H1 (cell line): ENCODE results near the gene OR51M1. TPM values are rescaled to one million over a fixed set of nuclear protein-coding genes. Genes with fewer than 3 reads are reported as not detected.

Source experiments
- CTCF ChIA-PET: fragments of 300-600 bp; sonication (Branson Sonifier 250); formaldehyde crosslinking; loops from one replicate; lab custom pipeline; 2021; ENCODE audit not compliant: partially characterized antibody; lab: Charles Lee
- POLR2A ChIA-PET: fragments of 300-600 bp; sonication (Branson Sonifier 250); formaldehyde crosslinking; loops from one replicate; lab custom pipeline; 2021; ENCODE audit warnings: inconsistent platforms; ENCODE audit not compliant: partially characterized antibody; lab: Charles Lee
- DNase-seq, 2 experiments: peaks; one replicate each; pipeline versions ENCODE4 v3.0.0 to v3.0.0-alpha.2; 2010 to 2022; ENCODE audit warnings: low spot score in 2 of 2, low read depth in 1 of 2, mixed read lengths in 1 of 2
- FAIRE-seq: peaks from 2 replicates; lab custom pipeline; 2011; peaks lifted over from hg19 to GRCh38; lab: Jason Lieb, UNC
- H2AFZ ChIP-seq: 2 replicates; pipeline ENCODE4 v1.8.1; 2012; ENCODE audit warnings: low read length, inconsistent platforms
- H2AK5ac ChIP-seq: 2 replicates; pipeline ENCODE4 v1.6.1; 2013; ENCODE audit warnings: low read depth, low read length
- H2BK120ac ChIP-seq: replicated peaks from 2 replicates; pipeline ENCODE3; 2013; ENCODE audit warnings: low read depth, low read length, inconsistent platforms
- H2BK12ac ChIP-seq: 2 replicates; pipeline ENCODE4 v1.6.1; 2013; ENCODE audit warnings: low read depth, low read length
- H2BK15ac ChIP-seq: 2 replicates; pipeline ENCODE4 v1.6.1; 2013; ENCODE audit warnings: low read length
- H2BK20ac ChIP-seq: 2 replicates; pipeline ENCODE4 v1.6.1; 2013; ENCODE audit warnings: low read length
- H2BK5ac ChIP-seq: 2 replicates; pipeline ENCODE4 v1.6.1; 2013; ENCODE audit warnings: low read depth, low read length
- H3K14ac ChIP-seq: 2 replicates; pipeline ENCODE4 v1.6.1; 2013; ENCODE audit warnings: inconsistent platforms; ENCODE audit not compliant: insufficient read length
- H3K18ac ChIP-seq: 2 replicates; pipeline ENCODE4 v1.6.1; 2013; ENCODE audit warnings: low read length; ENCODE audit errors: extremely low read depth
- H3K23ac ChIP-seq: 2 replicates; pipeline ENCODE4 v1.6.1; 2013; ENCODE audit warnings: inconsistent platforms; ENCODE audit not compliant: insufficient read length
- H3K23me2 ChIP-seq: 2 replicates; pipeline ENCODE4 v1.6.1; 2013; ENCODE audit warnings: low read depth, low read length
- H3K27ac ChIP-seq: 2 replicates; pipeline ENCODE4 v1.6.1; 2011; ENCODE audit warnings: low read depth, low read length, inconsistent platforms
- H3K27me3 ChIP-seq, 4 experiments: replicated peaks in 1 of 4; 1 replicate in 1 of 4; 2 replicates in 3 of 4; pipeline versions ENCODE4 v1.6.1 to v1.8.1; 2011 to 2013; ENCODE audit warnings: low read length in 3 of 4, mild to moderate bottlenecking in 3 of 4, inconsistent platforms in 2 of 4, mixed read lengths in 2 of 4, moderate library complexity in 1 of 4; ENCODE audit not compliant: control insufficient read depth in 3 of 4, insufficient read depth in 3 of 4; ENCODE audit errors: extremely low read depth in 1 of 4
- H3K36me3 ChIP-seq, 4 experiments: 2 replicates each; pipeline versions ENCODE4 v1.6.1 to v1.8.1; 2011 to 2013; ENCODE audit warnings: mild to moderate bottlenecking in 4 of 4, low read length in 3 of 4, moderate library complexity in 2 of 4, control low read depth in 1 of 4, inconsistent platforms in 1 of 4; ENCODE audit not compliant: insufficient read depth in 4 of 4, control insufficient read depth in 2 of 4
- H3K4ac ChIP-seq: replicated peaks from 2 replicates; pipeline ENCODE3; 2013; ENCODE audit warnings: low read length, low read depth, mixed read lengths, inconsistent platforms; ENCODE audit not compliant: insufficient read length
- H3K4me1 ChIP-seq, 4 experiments: replicated peaks in 1 of 4; 1 replicate in 1 of 4; 2 replicates in 3 of 4; pipeline versions ENCODE4 v1.6.1 to v1.8.1; 2011 to 2013; ENCODE audit warnings: low read length in 3 of 4, inconsistent platforms in 2 of 4, mixed read lengths in 1 of 4; ENCODE audit not compliant: insufficient read depth in 4 of 4, control insufficient read depth in 3 of 4
- H3K4me2 ChIP-seq, 2 experiments: 2 replicates each; pipeline versions ENCODE4 v1.6.1 to v1.8.1; 2011 to 2013; ENCODE audit warnings: low read depth in 2 of 2, low read length in 2 of 2, control low read depth in 1 of 2, inconsistent platforms in 1 of 2, mild to moderate bottlenecking in 1 of 2; ENCODE audit not compliant: insufficient read depth in 1 of 2
- H3K4me3 ChIP-seq, 4 experiments: fragments of 200-600, 300-600 bp in 1 of 4; sonication (generic), shearing (Covaris generic), sonication (Bioruptor Twin) in 1 of 4; 2 replicates each; pipeline versions ENCODE4 v1.5.1 to v1.8.1; 2011 to 2016; ENCODE audit warnings: low read length in 4 of 4, low read depth in 3 of 4, control low read depth in 2 of 4, inconsistent platforms in 2 of 4, mild to moderate bottlenecking in 2 of 4, mixed read lengths in 1 of 4, moderate library complexity in 1 of 4; ENCODE audit not compliant: insufficient read depth in 2 of 4; ENCODE audit errors: extremely low read depth in 1 of 4
- H3K56ac ChIP-seq: replicated peaks from 2 replicates; pipeline ENCODE3; 2013; ENCODE audit warnings: low read depth, mild to moderate bottlenecking, mixed read lengths, low read length, inconsistent platforms; ENCODE audit not compliant: insufficient read length
- H3K79me1 ChIP-seq: 2 replicates; pipeline ENCODE4 v1.6.1; 2013; ENCODE audit warnings: low read depth, low read length, control low read depth
- H3K79me2 ChIP-seq, 2 experiments: 2 replicates each; pipeline versions ENCODE4 v1.6.1 to v1.8.1; 2012 to 2013; ENCODE audit warnings: low read length in 2 of 2, mild to moderate bottlenecking in 2 of 2, inconsistent platforms in 1 of 2; ENCODE audit not compliant: insufficient read depth in 2 of 2, control insufficient read depth in 1 of 2
- H3K9ac ChIP-seq, 4 experiments: replicated peaks in 1 of 4; 1 replicate in 1 of 4; 2 replicates in 3 of 4; pipeline versions ENCODE4 v1.6.1 to v1.8.1; 2011 to 2013; ENCODE audit warnings: low read depth in 3 of 4, low read length in 3 of 4, control low read depth in 2 of 4, mild to moderate bottlenecking in 2 of 4, moderate library complexity in 2 of 4, inconsistent platforms in 1 of 4; ENCODE audit errors: extremely low read depth in 1 of 4
- H3K9me3 ChIP-seq, 2 experiments: 2 replicates each; pipeline versions ENCODE4 v1.6.1 to v1.8.1; 2012 to 2013; ENCODE audit warnings: mild to moderate bottlenecking in 2 of 2, moderate library complexity in 2 of 2, control low read depth in 1 of 2, inconsistent platforms in 1 of 2, low read depth in 1 of 2, low read length in 1 of 2, mixed read lengths in 1 of 2; ENCODE audit not compliant: insufficient read depth in 2 of 2
- H4K20me1 ChIP-seq, 2 experiments: replicated peaks in 1 of 2; 2 replicates each; pipeline versions ENCODE3 to v1.8.1; 2011 to 2013; ENCODE audit warnings: inconsistent platforms in 2 of 2, low read length in 2 of 2, mild to moderate bottlenecking in 1 of 2; ENCODE audit not compliant: insufficient read depth in 2 of 2, control insufficient read depth in 1 of 2
- H4K5ac ChIP-seq: 2 replicates; pipeline ENCODE4 v1.6.1; 2013; ENCODE audit warnings: low read length, low read depth, mixed read lengths, inconsistent platforms; ENCODE audit not compliant: insufficient read length
- H4K8ac ChIP-seq: 2 replicates; pipeline ENCODE4 v1.8.0; 2013; ENCODE audit warnings: mild to moderate bottlenecking, moderate library complexity, low read length, inconsistent platforms; ENCODE audit not compliant: insufficient read depth; ENCODE audit errors: extremely low read depth
- H4K91ac ChIP-seq: replicated peaks from 2 replicates; pipeline ENCODE3; 2013; ENCODE audit warnings: low read length, mixed read lengths, inconsistent platforms; ENCODE audit not compliant: insufficient read length
- ASH2L ChIP-seq: fragments of 200-600, 300-600 bp; sonication (generic); IDR thresholded peaks from one replicate; pipeline ENCODE4 v1.7.1; 2017; ENCODE audit warnings: low read length
- ATF3 ChIP-seq: IDR thresholded peaks from 2 replicates; pipeline ENCODE4 v1.6.1; 2011; ENCODE audit warnings: low read depth, mild to moderate bottlenecking, low read length; ENCODE audit not compliant: insufficient read depth
- BCL11A ChIP-seq, 2 experiments: IDR thresholded peaks; one replicate each; pipeline ENCODE4 v1.6.1; 2011; ENCODE audit warnings: low read depth in 2 of 2, low read length in 2 of 2, mild to moderate bottlenecking in 2 of 2
- CBX8 ChIP-seq: fragments of 300-800, 300-1000 bp; sonication (generic); IDR thresholded peaks from 2 replicates; pipeline ENCODE4 v1.7.1; 2016; ENCODE audit warnings: low read depth, low read length, borderline replicate concordance
- CREB1 ChIP-seq: IDR thresholded peaks from 2 replicates; pipeline ENCODE4 v1.6.1; 2012; ENCODE audit warnings: inconsistent platforms
- HDAC2 ChIP-seq, 2 experiments: fragments of 300-600 bp in 1 of 2; sonication (generic) in 1 of 2; IDR thresholded peaks; 2 replicates each; pipeline ENCODE4 v1.6.1; 2011 to 2012; ENCODE audit warnings: low read depth in 2 of 2, low read length in 2 of 2, mild to moderate bottlenecking in 2 of 2, moderate library complexity in 2 of 2, borderline replicate concordance in 1 of 2, inconsistent platforms in 1 of 2
- JUN ChIP-seq: IDR thresholded peaks from 2 replicates; pipeline ENCODE4 v1.6.1; 2011; ENCODE audit warnings: low read depth, mild to moderate bottlenecking, improper control_type of control experiment, low read length
- KDM5A ChIP-seq: fragments of 200-600 bp; IDR thresholded peaks from 2 replicates; pipeline ENCODE4 v1.7.1; 2012; ENCODE audit warnings: mild to moderate bottlenecking, low read length, inconsistent platforms, mixed read lengths
- NRF1 ChIP-seq: IDR thresholded peaks from 2 replicates; pipeline ENCODE4 v1.6.1; 2011; ENCODE audit warnings: mild to moderate bottlenecking, low read depth, low read length, improper control_type of control experiment
- RBBP5 ChIP-seq: IDR thresholded peaks from 2 replicates; pipeline ENCODE4 v1.7.1; 2012; ENCODE audit warnings: low read depth, mild to moderate bottlenecking, inconsistent platforms, low read length, moderate library complexity, borderline replicate concordance
- RXRA ChIP-seq: IDR thresholded peaks from 2 replicates; pipeline ENCODE4 v1.6.1; 2011; ENCODE audit warnings: low read depth, mild to moderate bottlenecking, low read length, moderate library complexity; ENCODE audit not compliant: insufficient read depth
- SIN3A ChIP-seq, 2 experiments: IDR thresholded peaks in 1 of 2; conservative IDR thresholded peaks in 1 of 2; 2 replicates each; pipeline ENCODE4 v1.6.1; 2011 to 2012; ENCODE audit warnings: low read length in 2 of 2, improper control_type of control experiment in 1 of 2, low read depth in 1 of 2, mild to moderate bottlenecking in 1 of 2
- USF2 ChIP-seq: IDR thresholded peaks from 2 replicates; pipeline ENCODE4 v1.6.1; 2011; ENCODE audit warnings: low read length, improper control_type of control experiment
- polyA plus RNA-seq, 7 experiments: library from polyadenylated mRNA; depleted of rRNA in 3 of 7; stranded (reverse) in 5 of 7; unstranded in 2 of 7; fragments of >200 nt in 5 of 7; fragments of 200-250 nt in 2 of 7; gene quantifications; 1 replicate in 5 of 7; 2 replicates in 1 of 7; 4 replicates in 1 of 7; pipeline versions ENCODE4 v1.2.1 to v1.2.3, GENCODE V29; 2011 to 2013; ENCODE audit warnings: missing spikeins in 2 of 7, mixed read lengths in 2 of 7
- total RNA-seq: library from RNA; stranded (reverse); fragmentation: NEBNext Ultra II Directional; extraction: Animal tissue kit (Norgen Biotek cat#: 25700); gene quantifications from 2 replicates; pipeline ENCODE4 v1.2.1, GENCODE V29; 2021

OR51M1 gene
- total and polyA plus RNA-seq, 2 of the 8 experiments (the other 6 are each of a cell fraction or from before 2014, with no cell fraction given), result 0.08 TPM; not detected in 1

GRCh38 chr11:5394091-5394490 is 10.5 kb downstream of the OR51M1 start:
- Histone ChIP-seq H4K91ac (no peak overlapping the region), H3K23ac (no peak overlapping the region), H3K14ac (no peak overlapping the region), H3K56ac (no peak overlapping the region), H3K36me3 (no peaks in the 10 kb centered on the region), H3K23me2 (no peaks in the 10 kb centered on the region), H3K18ac (no peak overlapping the region), H3K9me3 (no peaks in the 10 kb centered on the region), H3K27me3 (no peaks in the 10 kb centered on the region), H3K4me2 (no peak overlapping the region), H2AFZ (no peak overlapping the region), H4K5ac (no peak overlapping the region), H2BK12ac (no peak overlapping the region), H3K4me3 (no peak overlapping the region), H2BK20ac (no peak overlapping the region), H3K79me2 (no peaks in the 10 kb centered on the region), H3K79me1 (no peaks in the 10 kb centered on the region), H3K4me1 (0 out of 7 replicates have a peak, but pooled peaks cover 0 to 1% (median 0%) of the 10 kb centered on the region in 4 experiments), H3K4ac (no peak overlapping the region), H4K8ac (no peak overlapping the region), H3K9ac (no peak overlapping the region), H2BK15ac (no peak overlapping the region), H3K27ac (no peak overlapping the region), H2AK5ac (no peak overlapping the region), H2BK5ac (no peak overlapping the region), H4K20me1 (no peaks in the 10 kb centered on the region), H2BK120ac (no peak overlapping the region)
- DNase-seq, result no peak
- ChIA-PET POLR2A (no interaction called here), CTCF (no interaction called here)
- no peak for FAIRE-seq
- TF ChIP-seq RBBP5 (no peak), ATF3 (no peak), ASH2L (no peak), BCL11A (IDR thresholded peaks at IDR 0.05; ENCODE audit: low read depth in 2 of 2, low read length in 2 of 2) (no peak), CREB1 (no peak), JUN (no peak), CBX8 (no peak), RXRA (no peak), NRF1 (no peak), USF2 (no peak), HDAC2 (IDR thresholded peaks at IDR 0.05; ENCODE audit: borderline replicate concordance in 1 of 2, low read depth in 2 of 2, low read length in 2 of 2) (no peak), SIN3A (conservative IDR thresholded peaks at IDR 0.05 in 1 of 2, IDR thresholded peaks at IDR 0.05 in 1 of 2; ENCODE audit: low read depth in 1 of 2, low read length in 2 of 2) (no peak), KDM5A (no peak)
